K562 (cell line): Measurements from ENCODE around the gene CDCA5. TPM values are rescaled to one million over a fixed set of nuclear protein-coding genes. Genes with fewer than 3 reads are reported as not detected.

Experiments used
- CTCF ChIP-seq, 3 experiments: IDR thresholded peaks in 2 of 3; conservative IDR thresholded peaks in 1 of 3; 2 replicates each; pipeline ENCODE4 v1.5.1; 2011 to 2012; ENCODE audit warnings: low read length in 3 of 3, mild to moderate bottlenecking in 3 of 3, control low read depth in 2 of 3, improper control_type of control experiment in 1 of 3, inconsistent platforms in 1 of 3, low read depth in 1 of 3, mixed read lengths in 1 of 3, moderate library complexity in 1 of 3; ENCODE audit not compliant: insufficient read depth in 2 of 3
- CUX1 ChIP-seq: fragments of 200-800 bp; sonication (Bioruptor generic); IDR thresholded peaks from 2 replicates; pipeline ENCODE4 v1.6.1; 2016; ENCODE audit warnings: missing genetic modification characterization, missing compliant biosample characterization
- JUN ChIP-seq, 2 experiments: sonication (generic) in 1 of 2; formaldehyde crosslinking in 1 of 2; IDR thresholded peaks; 2 replicates each; pipeline versions ENCODE4 v1.6.1 to v1.8.0; 2012 to 2022; ENCODE audit warnings: borderline replicate concordance in 2 of 2, mild to moderate bottlenecking in 2 of 2, improper control_type of control experiment in 1 of 2, low read depth in 1 of 2, low read length in 1 of 2, missing genetic modification reagents in 1 of 2
- KAT2B ChIP-seq: IDR thresholded peaks from one replicate; pipeline ENCODE4 v1.6.1; 2012; ENCODE audit warnings: low read depth, mild to moderate bottlenecking, control low read depth, inconsistent platforms, low read length, moderate library complexity
- MYC ChIP-seq, 2 experiments: fragments of 250-450 bp in 1 of 2; sonication (Bioruptor Pico) in 1 of 2; IDR thresholded peaks; 2 replicates each; pipeline versions ENCODE4 v1.5.1 to v1.6.1; 2012 to 2021; ENCODE audit warnings: low read depth in 2 of 2, borderline replicate concordance in 1 of 2, improper control_type of control experiment in 1 of 2, low read length in 1 of 2, mild to moderate bottlenecking in 1 of 2, moderate library complexity in 1 of 2
- SREBF1 ChIP-seq: fragments of 150-350 bp; IDR thresholded peaks from 2 replicates; pipeline ENCODE4 v1.6.1; 2014; ENCODE audit warnings: antibody characterized with exemption, low read depth, low read length, borderline replicate concordance
- ZNF274 ChIP-seq: IDR thresholded peaks from 2 replicates; pipeline ENCODE4 v1.6.1; 2011; ENCODE audit warnings: low read depth, mild to moderate bottlenecking, low read length, moderate library complexity, borderline replicate concordance
- ZNF407 ChIP-seq: fragments of 450-650 bp; IDR thresholded peaks from 2 replicates; pipeline ENCODE4 v1.6.1; 2016; ENCODE audit warnings: low read depth
- polyA plus RNA-seq, 8 experiments: library from polyadenylated mRNA; depleted of rRNA in 4 of 8; stranded (reverse) in 5 of 8; unstranded in 3 of 8; fragments of >200 nt; fragmentation: Nextera tagmentation in 2 of 8; fragmentation: Illumina TruSeq in 1 of 8; extraction: Ambion mirVana in 2 of 8; extraction: Trizol in 1 of 8; gene quantifications; 2 replicates each; pipeline versions ENCODE4 v1.2.1 to v1.2.3, GENCODE V29; 2011 to 2014; ENCODE audit warnings: inconsistent platforms in 1 of 8, missing spikeins in 1 of 8
- total RNA-seq, 7 experiments: library from RNA; depleted of rRNA in 6 of 7; stranded (reverse); fragments of >200 nt in 6 of 7; fragmentation: Illumina TruSeq in 2 of 7; extraction: Trizol in 2 of 7; gene quantifications; 2 replicates each; pipeline versions ENCODE4 v1.2.1 to v1.2.3, GENCODE V29; 2011 to 2021; ENCODE audit warnings: low replicate concordance in 1 of 7

The CDCA5 gene
- total and polyA plus RNA-seq, 9 of the 15 experiments (the other 6 are each of a cell fraction or from before 2014, with no cell fraction given): 18.9 to 94.3 (median 64.6) TPM

GRCh38 chr11:65083834-65084597, at the start of gene CDCA5, which contains the start of gene ZFPL1 (continued):
- TF ChIP-seq CUX1 (CRISPR knock-in tag) (no peak), ZNF274 (no peak), CTCF (IDR thresholded peaks at IDR 0.05 in 2 of 3, conservative IDR thresholded peaks at IDR 0.05 in 1 of 3; ENCODE audit: insufficient read depth in 2 of 3, low read depth in 1 of 3, low read length in 3 of 3) (no peak; a peak in 1 of 6 replicates), SREBF1 (no peak), MYC (IDR thresholded peaks at IDR 0.05; ENCODE audit: low read depth, low read length) (peak; percentile 85), MYC (CRISPR knock-in tag; IDR thresholded peaks at IDR 0.05; ENCODE audit: borderline replicate concordance, low read depth) (peak; percentile 77; the same call in 1 of the 2 replicates), KAT2B (no peak), ZNF407 (no peak), JUN (IDR thresholded peaks at IDR 0.05; ENCODE audit: borderline replicate concordance, low read depth, low read length) (peak; percentile 68; the same call in 1 of the 2 replicates), JUN (CRISPR knock-in tag; IDR thresholded peaks at IDR 0.05; ENCODE audit: borderline replicate concordance) (no peak)
